Progenitor cell of endocrine pancreas (in vitro differentiated cells): ENCODE results near the gene GLP2R. TPM values are rescaled to one million over a fixed set of nuclear protein-coding genes. Genes with fewer than 3 reads are reported as not detected.
"Not testable (repeated sequence)": the region's sequence is repeated elsewhere in the genome, so short reads cannot be mapped to it uniquely, and the experiment has no call there.

Experiments
- DNase-seq: peaks from one replicate; pipeline ENCODE4 v3.0.0; 2021; ENCODE audit warnings: low spot score; ENCODE audit not compliant: unreplicated experiment
- H3K27ac Mint-ChIP-seq: 2 replicates; pipeline ENCODE4 v1.8.0; 2021; ENCODE audit warnings: mild to moderate bottlenecking, moderate library complexity, mixed read lengths
- H3K27me3 Mint-ChIP-seq: 2 replicates; pipeline ENCODE4 v1.8.0; 2021; ENCODE audit warnings: mixed read lengths
- H3K36me3 Mint-ChIP-seq: 2 replicates; pipeline ENCODE4 v1.8.0; 2022; ENCODE audit warnings: mixed read lengths; ENCODE audit not compliant: insufficient read depth
- H3K4me1 Mint-ChIP-seq: 2 replicates; pipeline ENCODE4 v1.8.0; 2021; ENCODE audit warnings: low read depth, mixed read lengths
- H3K4me3 Mint-ChIP-seq: 2 replicates; pipeline ENCODE4 v1.8.0; 2021; ENCODE audit warnings: low read depth, mild to moderate bottlenecking, moderate library complexity, mixed read lengths
- H3K9me3 Mint-ChIP-seq: 2 replicates; pipeline ENCODE4 v1.8.0; 2021; ENCODE audit warnings: low read depth, mixed read lengths
- total RNA-seq: library from RNA; stranded (reverse); gene quantifications from 2 replicates; pipeline ENCODE4 v1.2.1, GENCODE V29; 2021
- TF ChIP-seq, protein P1 (sequence below): fragments of 200-600 bp; sonication (generic); IDR thresholded peaks from one replicate; pipeline ENCODE4 v1.5.0; 2021; ENCODE audit warnings: antibody characterized with exemption, mild to moderate bottlenecking; ENCODE audit not compliant: unreplicated experiment

Gene GLP2R
- total RNA-seq, 1 donor from 2014 or later, result not detected

DNA sequence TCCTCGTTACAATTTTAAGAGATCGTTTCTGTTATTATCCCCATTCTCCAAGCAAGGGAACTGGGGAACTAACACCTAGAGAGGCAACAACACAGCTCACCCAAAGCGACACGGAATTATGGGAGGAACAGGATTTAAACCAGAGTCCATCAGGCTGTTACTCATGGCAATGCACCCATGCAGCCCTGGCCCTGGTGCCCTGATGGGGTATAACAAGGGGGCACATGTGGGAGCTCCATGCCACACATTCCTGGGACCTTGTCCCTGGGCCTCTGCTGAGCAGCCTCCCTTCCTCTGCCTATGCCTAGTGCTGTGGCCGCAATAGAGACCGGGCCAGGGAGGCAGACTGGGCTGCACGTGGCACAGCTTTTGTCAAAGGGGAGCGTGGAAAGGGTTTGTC, 92.6 kb downstream of the GLP2R start:
- H3K36me3 Mint-ChIP-seq, result no peaks in the 10 kb centered on the region
- TF ChIP-seq, protein P1, sequence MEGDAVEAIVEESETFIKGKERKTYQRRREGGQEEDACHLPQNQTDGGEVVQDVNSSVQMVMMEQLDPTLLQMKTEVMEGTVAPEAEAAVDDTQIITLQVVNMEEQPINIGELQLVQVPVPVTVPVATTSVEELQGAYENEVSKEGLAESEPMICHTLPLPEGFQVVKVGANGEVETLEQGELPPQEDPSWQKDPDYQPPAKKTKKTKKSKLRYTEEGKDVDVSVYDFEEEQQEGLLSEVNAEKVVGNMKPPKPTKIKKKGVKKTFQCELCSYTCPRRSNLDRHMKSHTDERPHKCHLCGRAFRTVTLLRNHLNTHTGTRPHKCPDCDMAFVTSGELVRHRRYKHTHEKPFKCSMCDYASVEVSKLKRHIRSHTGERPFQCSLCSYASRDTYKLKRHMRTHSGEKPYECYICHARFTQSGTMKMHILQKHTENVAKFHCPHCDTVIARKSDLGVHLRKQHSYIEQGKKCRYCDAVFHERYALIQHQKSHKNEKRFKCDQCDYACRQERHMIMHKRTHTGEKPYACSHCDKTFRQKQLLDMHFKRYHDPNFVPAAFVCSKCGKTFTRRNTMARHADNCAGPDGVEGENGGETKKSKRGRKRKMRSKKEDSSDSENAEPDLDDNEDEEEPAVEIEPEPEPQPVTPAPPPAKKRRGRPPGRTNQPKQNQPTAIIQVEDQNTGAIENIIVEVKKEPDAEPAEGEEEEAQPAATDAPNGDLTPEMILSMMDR, result no peak
- H3K27ac Mint-ChIP-seq, result peak overlapping the region; percentile 45
- H3K27me3 Mint-ChIP-seq, result no peaks in the 10 kb centered on the region
- no peak overlapping the region for H3K4me3 Mint-ChIP-seq
- no peak for DNase-seq
- H3K4me1 Mint-ChIP-seq, result no peaks in the 10 kb centered on the region
- peaks cover 3% of the 10 kb centered on the region for H3K9me3 Mint-ChIP-seq

DNA sequence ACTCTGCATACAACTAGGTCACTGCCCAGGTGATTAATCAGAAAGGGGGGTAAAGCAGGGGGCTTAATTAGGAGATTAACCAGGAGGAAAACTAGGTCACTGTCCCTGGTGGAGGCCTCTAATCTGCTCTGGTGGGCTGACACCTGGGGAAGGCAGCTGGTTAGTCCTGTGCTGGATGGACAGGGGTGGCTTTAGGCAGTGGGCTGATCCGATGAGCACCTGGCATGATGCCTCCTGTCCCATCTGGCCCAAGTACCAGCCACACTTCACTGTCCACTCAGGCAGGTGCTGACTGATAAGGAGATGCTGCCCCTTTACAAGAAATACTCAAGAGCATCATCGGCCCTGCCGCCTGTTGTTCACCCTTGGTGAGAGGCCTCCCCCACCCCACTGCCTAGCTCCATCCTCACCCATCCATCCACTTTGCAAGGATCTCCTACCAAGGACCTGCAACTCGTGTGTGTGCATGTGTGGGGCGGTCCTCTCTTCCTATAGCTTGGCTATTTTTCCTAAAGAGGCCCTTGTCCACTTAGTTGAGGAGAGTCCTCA, 93.2 kb downstream of the GLP2R start:
- TF ChIP-seq, protein P1, result no peak
- H3K9me3 Mint-ChIP-seq, result peaks cover 3% of the 10 kb centered on the region
- H3K36me3 Mint-ChIP-seq, result no peaks in the 10 kb centered on the region
- no peak for DNase-seq
- H3K4me1 Mint-ChIP-seq, result no peaks in the 10 kb centered on the region
- H3K27me3 Mint-ChIP-seq, result no peaks in the 10 kb centered on the region
- peak overlapping the region; percentile 45 for H3K27ac Mint-ChIP-seq
- H3K4me3 Mint-ChIP-seq, result no peak overlapping the region

DNA sequence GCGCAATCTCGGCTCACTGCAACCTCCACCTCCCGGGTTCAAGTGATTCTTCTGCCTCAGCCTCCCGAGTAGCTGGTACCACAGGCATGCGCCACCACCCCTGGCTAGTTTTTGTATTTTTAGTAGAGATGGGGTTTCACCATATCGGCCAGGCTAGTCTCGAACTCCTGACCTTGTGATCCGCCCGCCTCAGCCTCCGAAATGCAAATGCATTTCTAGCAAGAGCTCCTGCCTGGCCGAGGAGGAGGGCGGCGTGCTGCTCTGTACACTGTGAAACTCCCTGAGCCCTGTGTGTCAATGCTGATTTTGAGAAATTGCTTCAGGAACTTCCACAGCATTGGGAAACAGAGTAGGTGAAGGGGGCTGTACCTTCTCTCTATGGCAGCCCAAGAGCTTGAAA, 95.5 kb downstream of the GLP2R start:
- not testable (repeated sequence) for DNase-seq, H3K36me3 Mint-ChIP-seq, H3K4me1 Mint-ChIP-seq, H3K27ac Mint-ChIP-seq, H3K27me3 Mint-ChIP-seq, H3K9me3 Mint-ChIP-seq, H3K4me3 Mint-ChIP-seq

DNA sequence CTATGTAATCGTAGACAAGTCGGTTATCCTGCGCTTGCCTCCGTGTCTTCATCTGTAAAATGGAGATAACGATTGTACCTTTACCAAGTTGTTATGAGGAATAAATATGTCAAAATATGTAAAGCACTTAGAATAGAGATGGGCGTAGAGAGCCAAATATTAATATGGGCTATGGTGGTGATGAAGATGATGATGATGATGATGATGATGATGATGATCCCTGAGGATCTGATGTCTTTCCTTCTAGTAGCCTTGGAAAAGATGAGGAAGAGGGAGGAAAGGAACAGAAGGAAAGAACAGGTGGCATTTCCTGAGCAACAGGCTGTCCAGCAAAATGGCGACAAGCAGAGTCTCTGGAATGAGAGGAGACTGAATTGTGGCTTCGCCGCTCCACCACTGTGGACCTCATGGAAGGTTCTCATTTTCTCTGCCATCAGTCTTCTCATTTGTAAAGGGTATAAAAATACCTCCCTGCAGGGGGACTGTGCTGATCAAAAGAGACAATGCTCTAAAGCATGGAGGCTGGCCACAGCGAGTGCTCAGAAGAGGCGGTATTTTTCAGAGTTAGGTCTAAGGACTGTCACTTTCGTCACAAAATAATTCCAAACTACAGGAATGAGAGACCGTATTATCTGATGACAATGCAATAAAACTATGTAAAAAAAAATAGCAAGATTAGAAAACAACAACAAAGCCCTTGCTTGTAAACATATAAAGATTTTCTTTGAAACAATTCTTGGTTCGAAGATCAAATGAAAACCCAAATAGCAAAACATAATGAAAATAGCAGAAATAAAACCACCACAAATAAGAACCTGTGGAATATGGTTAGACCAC, 96.5 kb downstream of the GLP2R start:
- TF ChIP-seq, protein P1, result no peak
- no peak overlapping the region for H3K4me3 Mint-ChIP-seq
- H3K27ac Mint-ChIP-seq, result no peak overlapping the region
- H3K27me3 Mint-ChIP-seq, result no peaks in the 10 kb centered on the region
- no peaks in the 10 kb centered on the region for H3K9me3 Mint-ChIP-seq
- no peaks in the 10 kb centered on the region for H3K4me1 Mint-ChIP-seq
- no peak for DNase-seq
- no peaks in the 10 kb centered on the region for H3K36me3 Mint-ChIP-seq

DNA sequence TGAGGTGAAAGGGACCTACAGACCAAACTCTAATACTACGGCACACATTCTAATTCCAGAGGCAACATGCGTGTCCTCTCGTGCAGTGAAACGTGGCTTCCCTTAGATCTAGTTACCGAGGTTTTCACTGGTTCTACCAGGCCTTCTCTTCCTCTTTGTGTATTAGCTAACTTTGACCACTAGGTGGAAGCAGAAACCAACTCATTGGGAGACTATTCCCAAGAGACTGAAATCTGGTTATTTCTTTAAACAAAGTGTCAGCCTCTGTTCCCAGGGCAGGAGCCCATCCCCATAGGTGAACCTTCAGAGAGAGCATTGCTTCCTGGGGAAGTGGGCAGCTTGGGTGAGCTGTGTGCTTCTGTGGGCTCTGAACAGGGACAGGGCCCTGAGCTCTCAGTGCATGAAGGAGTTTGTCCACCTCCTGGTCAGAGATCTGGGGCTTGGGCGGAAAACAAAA, 99.0 kb downstream of the GLP2R start:
- Mint-ChIP-seq H3K4me3 (no peak overlapping the region), H3K36me3 (no peaks in the 10 kb centered on the region), H3K27ac (no peak overlapping the region), H3K27me3 (peaks cover 4% of the 10 kb centered on the region), H3K4me1 (peaks cover 1% of the 10 kb centered on the region), H3K9me3 (no peaks in the 10 kb centered on the region)
- TF ChIP-seq, protein P1, result peak; percentile 85
- no peak for DNase-seq
